Inferior parietal cortex (tissue), 1 donor: ENCODE measurements around the gene NME3.

Experiments used
- DNase-seq: peaks from one replicate; pipeline ENCODE4 v3.0.0-alpha.2; 2016; ENCODE audit errors: extremely low spot score

NME3 gene

GRCh38 chr16:1727651-1728624 lies 43.4 kb downstream of the NME3 start:
- DNase-seq = no peak

- no peak for DNase-seq
These were observed 44.5 kb downstream of the NME3 start for GRCh38 chr16:1726661-1727502.

GRCh38 chr16:1724491-1724890 lies 46.9 kb downstream of the NME3 start:
- DNase-seq = no peak

- DNase-seq = peak; percentile 83
These were observed 47.7 kb downstream of the NME3 start for GRCh38 chr16:1723450-1724147.

- no peak for DNase-seq
These were observed 50.0 kb downstream of the NME3 start for GRCh38 chr16:1721372-1721771.
